Stomach (tissue), 9 donors: ENCODE results near the gene NEBL. TPM values are rescaled to one million over a fixed set of nuclear protein-coding genes. Genes with fewer than 3 reads are reported as not detected.

Source experiments
- DNase-seq, 2 donors: peaks; one replicate each; pipeline versions ENCODE4 v3.0.0 to v3.0.0-alpha.2; 2013 to 2019
- H3K27ac ChIP-seq, 5 donors: fragments of 200-600 bp in 4 of 5; sonication (generic) in 4 of 5; one replicate each; pipeline ENCODE4 v1.5.1; 2013 to 2019; ENCODE audit warnings: mild to moderate bottlenecking in 1 of 5, moderate library complexity in 1 of 5
- H3K27me3 ChIP-seq, 3 donors: fragments of 200-600 bp; sonication (generic); one replicate each; pipeline ENCODE4 v1.5.1; 2017 to 2019; ENCODE audit warnings: mixed run types in 1 of 3
- H3K36me3 ChIP-seq, 4 donors: fragments of 200-600 bp; sonication (generic); 1 replicate in 3 of 4; 2 replicates in 1 of 4; pipeline ENCODE4 v1.5.1; 2016 to 2019
- H3K4me1 ChIP-seq, 4 donors: fragments of 200-600 bp; sonication (generic); one replicate each; pipeline ENCODE4 v1.5.1; 2016 to 2019
- H3K4me3 ChIP-seq, 4 donors: fragments of 200-600 bp; sonication (generic) in 3 of 4; one replicate each; pipeline ENCODE4 v1.5.1; 2016 to 2019; ENCODE audit warnings: mild to moderate bottlenecking in 1 of 4
- H3K9me3 ChIP-seq, 4 donors: fragments of 200-600 bp; sonication (generic); one replicate each; pipeline ENCODE4 v1.5.1; 2016 to 2019
- EP300 ChIP-seq: sonication (generic); formaldehyde crosslinking; IDR thresholded peaks from one replicate; pipeline ENCODE4 v1.6.1; 2017; ENCODE audit warnings: antibody characterized with exemption
- POLR2A ChIP-seq, 4 donors: fragments of 450-650 bp; IDR thresholded peaks; one replicate each; pipeline ENCODE4 v1.6.1; 2016; ENCODE audit warnings: antibody characterized with exemption in 4 of 4, control low read depth in 2 of 4, mild to moderate bottlenecking in 1 of 4, moderate library complexity in 1 of 4
- POLR2AphosphoS5 ChIP-seq, 3 donors: sonication (generic); formaldehyde crosslinking; IDR thresholded peaks; one replicate each; pipeline ENCODE4 v1.6.1; 2016; ENCODE audit warnings: antibody characterized with exemption in 3 of 3
- WGBS, 5 donors: extraction: QIAGEN DNeasy Blood & Tissue Kit in 3 of 5; methylation state at CpG; one replicate each; pipeline versions ENCODE4 v1.1.5 to v1.1.7; 2013 to 2018; 5-methylcytosine and 5-hydroxymethylcytosine counted together
- intact Hi-C: fragments of 100-400 bp; cut with DNase I; formaldehyde crosslinking; loops from one replicate; pipeline ENCODE4 v1.15.1; 2023; ENCODE audit warnings: low total_unique reads
- polyA plus RNA-seq, 3 donors: library from polyadenylated mRNA; stranded (reverse); fragments of 200-250 nt; gene quantifications; one replicate each; pipeline ENCODE4 v1.2.3, GENCODE V29; 2013
- total RNA-seq, 5 donors: library from RNA; depleted of rRNA; stranded (reverse); fragments of >200 nt; gene quantifications; one replicate each; pipeline versions ENCODE4 v1.1.0 to v1.2.3, GENCODE V29; 2014 to 2016
- TF ChIP-seq, protein P1 (sequence below), 7 experiments: fragments of 450-650 bp in 4 of 7; fragments of 200-600 bp in 3 of 7; sonication (generic) in 3 of 7; IDR thresholded peaks; one replicate each; pipeline ENCODE4 v1.5.1; 2016 to 2019; ENCODE audit warnings: antibody characterized with exemption in 7 of 7, control low read depth in 2 of 7, mild to moderate bottlenecking in 1 of 7
- donor health status: healthy with polysubstance abuse.
- donor health status: Bipolar disorder and iron deficiency.
- donor health status: healthy.

The NEBL gene
- total and polyA plus RNA-seq, 8 donors: 1.2 to 21.8 (median 5.9) TPM

DNA sequence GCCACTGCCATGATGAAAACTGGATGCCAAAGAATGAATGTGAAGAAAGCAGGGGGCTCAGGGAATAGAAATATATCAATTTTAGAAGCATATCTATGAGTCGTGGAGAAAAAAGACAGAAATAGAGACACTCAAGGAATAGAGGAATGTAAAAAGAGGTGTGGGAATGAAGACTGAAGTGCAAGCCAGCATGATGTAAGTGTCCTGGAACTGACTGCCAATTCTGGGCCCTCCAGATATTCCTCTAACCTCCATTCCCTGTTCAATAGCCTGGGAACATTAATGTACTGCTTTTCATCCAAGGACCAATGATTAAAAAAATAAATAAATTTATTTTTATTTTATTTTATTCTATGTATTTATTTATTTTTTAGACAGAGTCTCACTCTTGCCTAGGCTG lies 40.6 kb downstream of the NEBL start:
- DNase-seq: no peak
- Histone ChIP-seq H3K4me3 (no peak overlapping the region), H3K9me3 (no peaks in the 10 kb centered on the region), H3K27ac (no peak overlapping the region), H3K36me3 (no peaks in the 10 kb centered on the region), H3K4me1 (no peaks in the 10 kb centered on the region), H3K27me3 (no peaks in the 10 kb centered on the region)
- TF ChIP-seq EP300: no peak
- TF ChIP-seq, protein P1, sequence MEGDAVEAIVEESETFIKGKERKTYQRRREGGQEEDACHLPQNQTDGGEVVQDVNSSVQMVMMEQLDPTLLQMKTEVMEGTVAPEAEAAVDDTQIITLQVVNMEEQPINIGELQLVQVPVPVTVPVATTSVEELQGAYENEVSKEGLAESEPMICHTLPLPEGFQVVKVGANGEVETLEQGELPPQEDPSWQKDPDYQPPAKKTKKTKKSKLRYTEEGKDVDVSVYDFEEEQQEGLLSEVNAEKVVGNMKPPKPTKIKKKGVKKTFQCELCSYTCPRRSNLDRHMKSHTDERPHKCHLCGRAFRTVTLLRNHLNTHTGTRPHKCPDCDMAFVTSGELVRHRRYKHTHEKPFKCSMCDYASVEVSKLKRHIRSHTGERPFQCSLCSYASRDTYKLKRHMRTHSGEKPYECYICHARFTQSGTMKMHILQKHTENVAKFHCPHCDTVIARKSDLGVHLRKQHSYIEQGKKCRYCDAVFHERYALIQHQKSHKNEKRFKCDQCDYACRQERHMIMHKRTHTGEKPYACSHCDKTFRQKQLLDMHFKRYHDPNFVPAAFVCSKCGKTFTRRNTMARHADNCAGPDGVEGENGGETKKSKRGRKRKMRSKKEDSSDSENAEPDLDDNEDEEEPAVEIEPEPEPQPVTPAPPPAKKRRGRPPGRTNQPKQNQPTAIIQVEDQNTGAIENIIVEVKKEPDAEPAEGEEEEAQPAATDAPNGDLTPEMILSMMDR (IDR thresholded peaks at IDR 0.05): no peak
- no peak for TF ChIP-seq POLR2AphosphoS5 (IDR thresholded peaks at IDR 0.05)
- TF ChIP-seq POLR2A (IDR thresholded peaks at IDR 0.05): no peak
- WGBS, 5 donors: 69 to 92% (median 77%) methylated on average over 1 of the region's 1 CpG
- intact Hi-C loops: no loop called here

DNA sequence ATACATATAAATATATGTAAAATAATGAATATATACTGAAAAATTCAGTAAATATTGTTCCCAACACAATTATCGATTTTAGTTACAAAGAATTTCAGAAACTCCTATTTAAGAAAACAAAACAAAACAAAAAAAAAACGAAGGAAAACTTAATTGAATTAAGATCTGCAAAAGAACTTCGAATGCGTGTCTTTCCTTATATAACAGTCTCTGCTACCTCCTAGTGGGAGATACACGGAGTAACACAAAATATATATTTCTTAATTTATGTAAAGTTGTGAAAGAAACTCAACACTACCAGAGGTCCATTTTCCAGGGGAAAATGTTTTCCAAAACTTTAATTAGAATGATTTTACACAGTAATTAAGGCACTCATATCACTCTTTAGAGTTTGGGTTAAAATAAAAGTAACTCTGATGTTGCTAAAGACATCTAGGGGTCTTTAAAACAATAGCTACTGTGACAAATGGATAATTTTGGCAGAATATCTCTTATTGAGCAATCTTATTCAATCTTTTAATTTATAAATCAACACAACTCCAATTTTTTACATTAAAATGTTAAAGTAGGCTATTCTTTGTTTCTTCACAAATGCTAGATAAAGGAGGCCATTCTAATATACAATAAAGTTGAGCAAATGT lies 41.6 kb downstream of the NEBL start:
- H3K27me3 ChIP-seq: no peaks in the 10 kb centered on the region
- peak in 1 of 2 donors; percentile 50 for DNase-seq
- no peaks in the 10 kb centered on the region for H3K9me3 ChIP-seq
- H3K4me3 ChIP-seq: no peak overlapping the region
- intact Hi-C loops: no loop called here
- H3K36me3 ChIP-seq: no peaks in the 10 kb centered on the region
- H3K4me1 ChIP-seq: no peaks in the 10 kb centered on the region
- no peak overlapping the region for H3K27ac ChIP-seq
- 24 to 43% (median 38%) methylated on average over 5 of the region's 5 CpGs for WGBS, 5 donors
- TF ChIP-seq, protein P1 (IDR thresholded peaks at IDR 0.05): peak in 1 of 7 experiments; percentile 10
- no peak for TF ChIP-seq EP300

DNA sequence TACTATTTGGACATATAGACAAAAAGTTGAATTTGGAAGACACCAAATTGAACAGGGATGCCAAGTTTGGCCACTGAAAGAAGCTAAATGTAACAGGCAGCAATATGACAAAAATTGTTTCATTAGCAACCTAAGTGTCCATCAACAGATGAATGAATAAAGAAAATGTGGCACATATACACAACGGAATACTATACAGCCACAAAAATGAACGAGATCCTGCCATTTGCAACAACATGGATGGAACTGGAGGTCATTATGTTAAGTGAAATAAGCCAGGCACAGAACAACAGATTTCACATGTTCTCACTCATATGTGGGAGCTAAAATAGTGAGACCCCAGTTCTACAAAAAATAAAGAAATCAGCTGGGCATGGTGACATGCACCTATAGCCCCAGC lies 43.8 kb downstream of the NEBL start:
- Histone ChIP-seq H3K4me1 (no peaks in the 10 kb centered on the region), H3K27me3 (no peaks in the 10 kb centered on the region), H3K4me3 (no peak overlapping the region), H3K36me3 (peaks cover 0 to 7% (median 0%) of the 10 kb centered on the region in 4 donors), H3K27ac (no peak overlapping the region), H3K9me3 (no peaks in the 10 kb centered on the region)
- intact Hi-C loops: no loop called here
- 90 to 96% (median 95%) methylated on average over 2 of the region's 2 CpGs for WGBS, 5 donors
- DNase-seq: no peak
- TF ChIP-seq EP300: no peak

DNA sequence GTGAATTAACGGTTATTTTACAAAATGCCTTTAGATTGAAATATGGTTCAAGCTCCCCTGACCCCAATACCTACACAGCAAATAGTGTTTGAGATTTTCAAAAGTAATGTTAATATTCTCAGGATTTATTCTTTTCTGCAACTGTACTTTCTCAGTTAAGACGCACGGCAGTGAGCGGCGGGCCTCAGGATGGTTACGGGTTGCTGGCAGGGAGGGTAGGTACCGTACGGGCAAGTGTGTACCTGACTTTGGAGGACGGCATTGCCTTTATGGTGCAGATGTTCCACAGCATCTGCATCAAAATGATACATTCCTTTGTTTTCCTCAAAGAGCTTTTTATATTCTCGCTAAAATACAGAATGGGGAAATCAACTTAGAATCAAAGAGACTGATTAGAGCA lies 44.8 kb downstream of the NEBL start:
- Histone ChIP-seq H3K4me3 (no peak overlapping the region), H3K27me3 (no peaks in the 10 kb centered on the region), H3K27ac (no peak overlapping the region), H3K4me1 (no peaks in the 10 kb centered on the region), H3K36me3 (peaks cover 0 to 7% (median 0%) of the 10 kb centered on the region in 4 donors), H3K9me3 (no peaks in the 10 kb centered on the region)
- no peak for TF ChIP-seq POLR2A (IDR thresholded peaks at IDR 0.05)
- TF ChIP-seq EP300: no peak
- TF ChIP-seq POLR2AphosphoS5 (IDR thresholded peaks at IDR 0.05): no peak
- TF ChIP-seq, protein P1 (IDR thresholded peaks at IDR 0.05): no peak
- DNase-seq: no peak
- WGBS, 5 donors: 95 to 97% (median 96%) methylated on average over 10 of the region's 10 CpGs
- intact Hi-C loops: no loop called here

DNA sequence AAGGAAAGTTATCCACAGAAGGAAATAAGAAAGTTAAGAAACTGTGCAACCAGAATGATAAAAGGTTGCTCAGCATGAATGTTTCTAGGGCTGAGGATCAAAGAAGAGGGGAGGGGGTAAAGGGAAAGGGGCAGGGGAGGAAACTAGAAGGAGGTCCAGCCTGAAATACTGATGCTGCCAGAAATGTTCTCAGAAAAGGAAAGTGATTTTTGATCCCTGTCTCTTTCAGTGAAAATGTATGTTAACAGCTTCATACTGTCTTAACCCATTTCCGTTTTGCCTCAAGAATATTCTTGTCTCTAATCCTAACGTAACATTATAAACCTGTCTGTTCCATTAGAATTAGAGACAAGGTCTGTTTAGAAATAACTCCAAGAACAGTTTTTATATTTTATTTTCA lies 49.6 kb downstream of the NEBL start:
- Histone ChIP-seq H3K4me3 (no peak overlapping the region), H3K4me1 (no peaks in the 10 kb centered on the region), H3K9me3 (no peaks in the 10 kb centered on the region), H3K27me3 (no peaks in the 10 kb centered on the region), H3K27ac (no peak overlapping the region), H3K36me3 (peaks cover 0 to 7% (median 0%) of the 10 kb centered on the region in 4 donors)
- 61 to 90% (median 76%) methylated on average over 2 of the region's 2 CpGs for WGBS, 5 donors
- no peak for DNase-seq
- TF ChIP-seq, protein P1 (IDR thresholded peaks at IDR 0.05): no peak
- TF ChIP-seq EP300: no peak
- TF ChIP-seq POLR2A (IDR thresholded peaks at IDR 0.05): no peak
- TF ChIP-seq POLR2AphosphoS5 (IDR thresholded peaks at IDR 0.05): no peak
- intact Hi-C loops: no loop called here
